ENCODE measurements around the gene FAM98B. TPM values are rescaled to one million over a fixed set of nuclear protein-coding genes. Genes with fewer than 3 reads are reported as not detected.

The FAM98B gene
- total RNA-seq, 1 donor from 2014 or later, result 15.6 TPM

GRCh38 chr15:38532728-38533127 lies 78.8 kb downstream of the FAM98B start:
- peaks cover 2% of the 10 kb centered on the region for H3K9me3 Mint-ChIP-seq (ENCODE audit: low read depth)
- no peaks in the 10 kb centered on the region for H3K27me3 Mint-ChIP-seq (ENCODE audit: low read depth)
- H3K4me1 Mint-ChIP-seq (ENCODE audit: low read depth), result peaks cover 22% of the 10 kb centered on the region
- DNase-seq (ENCODE audit: low spot score), result no peak
- no peak overlapping the region for H3K4me3 Mint-ChIP-seq (ENCODE audit: unreplicated experiment)
- H3K36me3 Mint-ChIP-seq (ENCODE audit: low read depth), result peaks cover 1% of the 10 kb centered on the region
- no peak for TF ChIP-seq CTCF (IDR thresholded peaks at IDR 0.05)
- no peak overlapping the region for H3K27ac Mint-ChIP-seq (ENCODE audit: unreplicated experiment)

- Mint-ChIP-seq H3K4me3 (ENCODE audit: unreplicated experiment) (no peak overlapping the region), H3K36me3 (ENCODE audit: low read depth) (peaks cover 1% of the 10 kb centered on the region), H3K27me3 (ENCODE audit: low read depth) (no peaks in the 10 kb centered on the region), H3K27ac (ENCODE audit: unreplicated experiment) (no peak overlapping the region), H3K4me1 (ENCODE audit: low read depth) (peaks cover 22% of the 10 kb centered on the region), H3K9me3 (ENCODE audit: low read depth) (peaks cover 2% of the 10 kb centered on the region)
- no peak for TF ChIP-seq CTCF (IDR thresholded peaks at IDR 0.05)
- DNase-seq (ENCODE audit: low spot score), result no peak
These were observed 79.5 kb downstream of the FAM98B start for GRCh38 chr15:38533416-38533915.

- H3K4me1 Mint-ChIP-seq (ENCODE audit: low read depth), result peaks cover 22% of the 10 kb centered on the region
These were observed 80.0 kb downstream of the FAM98B start for GRCh38 chr15:38533926-38534325.

GRCh38 chr15:38534691-38535090 lies 80.8 kb downstream of the FAM98B start:
- no peaks in the 10 kb centered on the region for H3K36me3 Mint-ChIP-seq (ENCODE audit: low read depth)
- DNase-seq (ENCODE audit: low spot score), result no peak
- H3K27me3 Mint-ChIP-seq (ENCODE audit: low read depth), result no peaks in the 10 kb centered on the region
- no peaks in the 10 kb centered on the region for H3K9me3 Mint-ChIP-seq (ENCODE audit: low read depth)
- H3K27ac Mint-ChIP-seq (ENCODE audit: unreplicated experiment), result no peak overlapping the region
- peaks cover 22% of the 10 kb centered on the region for H3K4me1 Mint-ChIP-seq (ENCODE audit: low read depth)
- no peak for TF ChIP-seq CTCF (IDR thresholded peaks at IDR 0.05)
- H3K4me3 Mint-ChIP-seq (ENCODE audit: unreplicated experiment), result no peak overlapping the region

More at GRCh38 chr15:38533926-38534325, 80.0 kb downstream of the FAM98B start:
- Mint-ChIP-seq H3K9me3 (ENCODE audit: low read depth) (no peaks in the 10 kb centered on the region), H3K36me3 (ENCODE audit: low read depth) (no peaks in the 10 kb centered on the region), H3K27me3 (ENCODE audit: low read depth) (no peaks in the 10 kb centered on the region), H3K4me3 (ENCODE audit: unreplicated experiment) (no peak overlapping the region), H3K27ac (ENCODE audit: unreplicated experiment) (no peak overlapping the region)
- DNase-seq (ENCODE audit: low spot score), result no peak
- TF ChIP-seq CTCF (IDR thresholded peaks at IDR 0.05), result no peak

- no peak for DNase-seq (ENCODE audit: low spot score)
- H3K27me3 Mint-ChIP-seq (ENCODE audit: low read depth), result no peaks in the 10 kb centered on the region
- no peak overlapping the region for H3K4me3 Mint-ChIP-seq (ENCODE audit: unreplicated experiment)
- no peaks in the 10 kb centered on the region for H3K9me3 Mint-ChIP-seq (ENCODE audit: low read depth)
- no peak for TF ChIP-seq CTCF (IDR thresholded peaks at IDR 0.05)
- peaks cover 22% of the 10 kb centered on the region for H3K4me1 Mint-ChIP-seq (ENCODE audit: low read depth)
- peak overlapping the region; percentile 66 for H3K27ac Mint-ChIP-seq (ENCODE audit: unreplicated experiment)
- H3K36me3 Mint-ChIP-seq (ENCODE audit: low read depth), result no peaks in the 10 kb centered on the region
These were observed 81.7 kb downstream of the FAM98B start for GRCh38 chr15:38535491-38536200.
